Neural progenitor cell (in vitro differentiated cells): Measurements from ENCODE around the gene ORC2.

Experiments used
- CTCF ChIP-seq: fragments of 200-600 bp; sonication (generic); IDR thresholded peaks from 2 replicates; pipeline ENCODE4 v1.5.1; 2017; ENCODE audit warnings: antibody characterized with exemption, mild to moderate bottlenecking
- EZH2phosphoT487 ChIP-seq: fragments of 200-600 bp; sonication (generic); IDR thresholded peaks from 2 replicates; pipeline ENCODE4 v1.6.1; 2017; ENCODE audit warnings: antibody characterized with exemption

GRCh38 chr2:200909958-200910357 lies 53.5 kb downstream of the ORC2 start:
- TF ChIP-seq CTCF (no peak), EZH2phosphoT487 (no peak)
